ENCODE results near the gene SH3TC2.

The SH3TC2 gene

DNA sequence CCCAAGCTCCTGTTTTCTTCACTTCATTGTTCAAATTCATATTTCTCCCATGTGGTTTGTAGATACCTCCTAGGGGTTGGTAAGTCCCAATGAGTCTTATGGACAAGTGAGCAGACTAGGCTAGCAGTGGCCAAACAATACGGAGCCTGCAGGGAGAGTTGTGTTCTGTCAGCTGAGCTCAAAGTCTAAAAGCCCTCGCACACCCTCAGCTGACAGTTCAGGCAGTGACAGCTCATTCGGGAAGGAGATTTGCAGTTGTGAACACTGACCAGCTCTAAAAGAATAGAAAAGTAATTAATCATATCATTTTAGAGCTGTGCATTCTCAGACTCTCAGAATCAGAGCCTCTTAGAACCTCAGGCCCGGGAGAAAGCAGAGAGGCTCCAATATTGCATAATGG lies 95.1 kb downstream of the SH3TC2 start:
- no peak for DNase-seq

DNA sequence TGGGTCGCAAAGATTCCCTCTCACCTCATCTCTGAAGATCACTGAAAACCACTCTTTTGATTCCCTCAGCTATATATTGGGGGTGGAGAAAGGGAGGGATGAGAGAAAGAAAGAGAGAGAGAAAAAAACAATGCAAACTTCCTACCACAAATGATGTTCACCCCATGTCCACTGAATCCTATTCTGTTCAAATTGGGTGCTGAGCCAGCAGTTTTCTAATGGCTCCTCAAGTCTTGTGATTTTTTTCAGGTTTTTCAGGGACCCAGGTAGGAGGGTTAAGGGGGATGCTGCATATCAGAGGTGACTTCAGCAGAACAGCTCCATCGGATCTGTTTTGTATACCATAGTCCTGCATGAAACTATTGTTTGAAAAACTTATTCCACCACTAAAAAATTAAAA lies 95.9 kb downstream of the SH3TC2 start:
- DNase-seq, result no peak

DNA sequence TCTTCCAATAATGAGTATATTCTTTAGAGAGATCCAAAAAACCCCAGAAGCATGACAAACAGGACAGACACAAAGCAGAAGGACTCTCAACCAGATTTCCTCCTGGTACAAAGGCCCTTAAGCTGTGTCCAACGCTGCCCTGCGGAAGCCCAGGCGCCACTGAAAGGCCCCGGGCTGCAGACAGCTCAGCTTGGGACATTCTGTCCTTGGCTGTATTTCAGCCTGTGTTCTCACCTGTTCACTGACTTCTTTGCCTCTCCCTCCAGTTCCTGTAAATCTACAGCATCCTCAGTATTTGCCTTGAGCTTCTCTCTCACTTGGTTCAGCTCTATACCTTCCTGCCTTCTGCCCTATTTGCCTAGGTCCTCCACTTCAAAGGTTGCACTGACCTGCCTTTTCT lies 96.5 kb downstream of the SH3TC2 start:
- no peak for DNase-seq

DNA sequence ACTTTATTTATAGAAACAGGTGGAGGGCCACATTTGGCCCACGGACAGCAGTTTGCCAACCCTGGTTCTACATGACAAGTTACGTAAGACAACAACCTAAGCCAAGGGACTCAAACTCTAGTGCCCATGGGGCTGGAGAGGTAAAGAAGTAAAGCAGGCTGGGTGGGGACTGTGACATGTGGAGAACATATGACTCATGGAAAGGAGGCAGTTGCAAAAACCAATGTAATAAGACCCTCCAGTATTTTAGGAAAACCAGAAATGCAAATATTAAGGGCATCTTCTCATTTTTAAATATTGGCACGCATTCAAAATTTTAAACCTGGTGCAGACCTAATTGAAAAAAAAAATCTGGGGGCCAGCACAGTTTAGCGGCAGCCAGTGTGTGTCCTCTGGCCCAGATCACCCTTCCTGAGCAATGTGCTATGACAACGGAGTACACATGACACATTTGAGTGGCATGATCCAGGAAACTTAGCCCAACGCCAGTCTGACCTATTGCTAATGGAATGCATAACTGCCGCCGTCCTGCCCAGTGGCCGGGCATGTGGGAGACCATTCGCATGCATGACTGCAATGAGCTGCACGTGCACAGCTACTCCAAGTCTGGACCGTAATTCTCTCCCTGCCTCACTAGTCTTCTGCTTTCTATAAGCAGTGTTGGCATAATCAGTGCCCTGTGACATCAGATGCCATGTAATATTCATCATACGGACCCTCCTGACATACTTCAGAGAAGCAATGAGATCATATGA lies 97.2 kb downstream of the SH3TC2 start:
- no peak for DNase-seq

DNA sequence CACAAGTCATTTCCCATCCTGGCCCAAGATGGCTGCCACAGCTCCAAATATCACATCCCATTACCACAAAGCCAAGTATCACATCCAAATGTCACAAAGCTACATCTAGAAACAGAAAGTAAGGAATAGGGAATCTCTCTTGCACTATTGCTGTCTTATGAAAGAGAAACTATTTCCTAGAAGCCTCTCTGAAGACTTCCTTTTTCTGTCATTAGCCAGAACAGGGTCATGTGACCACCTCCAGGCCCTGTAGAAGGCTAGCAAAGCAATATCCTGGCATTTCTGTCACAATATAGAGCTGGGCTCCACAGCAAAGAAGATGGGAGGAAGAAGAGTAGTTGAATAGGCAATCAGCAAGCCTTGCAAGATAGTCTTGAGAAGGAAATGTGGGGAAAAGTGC lies 99.2 kb downstream of the SH3TC2 start:
- DNase-seq, result no peak

DNA sequence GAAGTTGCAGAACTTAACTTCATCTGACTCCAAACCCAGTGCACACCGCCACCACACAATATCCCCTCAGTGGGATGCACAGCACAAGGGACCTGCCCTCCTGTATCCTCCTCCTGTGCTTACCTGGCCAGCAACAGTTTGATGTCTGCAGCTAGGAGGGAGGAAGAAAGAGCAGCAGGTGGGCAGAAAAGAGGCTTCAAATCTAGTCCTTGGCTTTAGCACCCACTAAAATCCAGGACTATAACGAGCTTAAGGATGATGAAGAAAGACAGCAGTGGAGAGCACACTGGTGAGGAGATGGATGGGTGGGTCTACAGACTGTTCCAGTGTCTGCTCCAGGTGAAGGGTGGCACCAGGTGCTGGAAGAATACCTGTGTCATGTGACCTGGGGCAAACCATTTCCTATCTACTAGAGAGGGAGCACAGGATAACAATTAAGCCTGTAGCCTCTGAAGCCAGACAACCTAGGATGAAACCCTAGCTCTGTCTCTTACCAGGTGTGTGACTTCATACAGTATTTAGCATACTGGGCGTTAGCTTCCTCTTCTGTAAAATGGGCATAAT lies 100.0 kb downstream of the SH3TC2 start:
- DNase-seq, result no peak

DNA sequence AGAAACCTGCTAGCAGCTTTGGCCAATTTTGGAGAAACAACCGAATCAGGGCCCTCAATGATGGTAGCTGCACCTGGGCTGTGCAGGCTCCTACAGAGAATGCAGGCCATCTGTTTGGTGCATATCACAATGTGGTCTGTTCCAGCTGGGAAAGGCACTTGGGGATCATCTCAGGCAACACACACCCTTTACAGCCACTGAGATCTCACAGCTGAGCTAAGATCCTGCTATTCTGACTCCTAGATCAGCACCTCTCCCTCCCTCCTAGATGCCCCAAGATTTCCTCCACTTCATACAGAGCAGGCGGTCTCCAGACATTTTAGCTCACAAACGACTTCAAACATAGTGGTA lies 100.7 kb downstream of the SH3TC2 start:
- no peak for DNase-seq

DNA sequence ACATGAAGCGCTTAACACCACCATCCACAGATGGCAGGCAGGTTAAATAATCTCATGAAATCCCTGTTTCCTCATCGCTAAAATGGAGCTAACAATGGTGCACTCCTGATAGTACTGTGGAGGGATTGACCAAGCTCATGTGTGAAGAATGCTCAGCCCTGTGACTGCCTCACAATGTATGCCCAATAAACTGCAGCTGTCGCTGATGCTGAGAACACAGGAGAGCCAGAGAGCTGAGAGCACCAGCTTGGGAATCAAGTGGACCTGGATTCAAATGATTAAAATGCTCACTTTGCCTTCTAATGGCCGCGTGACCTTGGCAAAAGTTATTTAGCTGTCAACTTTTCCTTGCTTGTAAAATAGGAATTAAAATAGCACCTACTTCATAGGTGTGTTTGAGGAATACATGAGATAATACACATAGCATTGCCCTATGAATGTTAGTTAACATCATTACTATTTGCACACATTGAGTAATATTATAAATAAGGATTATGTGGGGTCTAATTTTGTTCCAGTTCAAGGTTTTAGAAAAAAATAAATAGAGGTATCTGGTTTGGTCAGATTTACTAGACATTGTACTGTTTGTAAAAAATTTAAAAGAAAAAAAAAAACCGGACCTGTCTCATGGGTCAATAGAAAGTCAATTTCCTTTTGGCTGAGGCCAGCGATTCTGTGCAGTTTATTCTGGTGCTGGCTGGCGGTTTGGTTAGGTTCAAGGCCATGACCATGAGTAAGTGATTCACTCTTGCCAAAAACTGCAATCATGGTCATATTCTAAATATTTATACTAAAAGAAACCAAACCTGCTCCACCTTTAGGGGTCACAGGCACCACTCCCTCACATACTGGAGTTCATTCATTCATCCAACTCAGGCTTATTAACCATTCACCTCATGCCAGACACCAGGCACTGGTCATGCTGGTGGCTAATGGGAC lies 101.3 kb downstream of the SH3TC2 start:
- DNase-seq, result no peak

DNA sequence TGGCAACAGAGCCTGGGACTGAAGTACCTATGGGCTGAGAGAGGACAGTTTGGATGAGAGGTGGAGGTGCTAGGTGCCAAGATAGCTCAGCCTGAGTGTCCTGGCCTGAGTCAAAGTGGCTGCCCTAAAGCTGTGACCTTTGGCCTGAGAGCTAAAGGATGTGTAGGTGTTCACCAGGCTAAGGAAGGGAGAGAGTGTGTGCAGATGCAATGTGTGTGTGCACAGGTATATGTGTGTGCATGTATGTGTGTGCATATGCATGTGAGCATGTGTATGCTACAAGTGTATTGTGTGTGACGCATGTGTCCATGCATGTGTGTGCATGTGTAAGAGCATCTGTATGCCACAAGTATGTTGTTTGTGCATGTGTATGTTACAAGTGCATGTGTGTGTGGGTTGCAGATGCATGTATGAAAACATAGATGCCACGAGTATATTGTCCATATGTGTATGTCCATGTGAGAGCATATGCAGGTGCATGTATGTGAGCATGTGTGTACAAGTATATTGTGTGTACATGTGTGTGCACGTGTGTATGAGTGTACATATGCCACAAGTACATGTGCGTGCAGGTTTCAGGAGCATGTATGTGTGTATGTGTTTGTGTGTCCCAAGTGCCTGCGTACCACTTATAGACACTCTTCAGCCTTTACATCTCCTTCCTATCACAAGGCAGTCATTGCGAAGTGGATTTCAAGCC lies 102.6 kb downstream of the SH3TC2 start:
- DNase-seq, result no peak

DNA sequence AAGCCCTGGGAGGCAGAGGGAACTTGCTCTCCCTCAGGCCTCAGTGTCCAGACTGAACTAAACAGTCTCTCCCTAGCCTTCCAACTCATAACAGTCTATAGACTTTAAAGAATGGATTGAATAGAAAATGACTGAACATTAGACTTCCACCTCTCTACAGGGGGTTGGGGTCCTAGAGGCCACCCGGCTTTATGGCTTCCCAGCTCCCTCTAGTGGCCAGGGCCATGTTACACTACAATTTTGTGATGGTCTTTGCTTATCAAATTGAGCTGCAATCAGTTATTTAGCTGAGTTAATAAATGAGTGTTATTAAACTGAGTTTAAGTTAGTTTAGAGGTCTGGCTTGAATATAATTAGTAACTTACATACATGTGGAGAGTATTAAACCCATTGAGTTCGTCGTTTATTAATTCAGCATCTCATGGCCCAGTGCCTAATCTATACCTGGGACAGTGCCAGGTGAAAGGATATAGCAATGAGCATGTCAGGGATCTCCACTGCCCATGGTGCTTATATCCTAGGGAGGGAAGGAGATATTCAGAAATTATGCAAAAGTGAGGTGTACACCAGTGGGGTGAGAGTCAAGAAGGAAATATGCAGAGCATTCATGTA lies 105.2 kb downstream of the SH3TC2 start:
- DNase-seq, result peak; percentile 60

DNA sequence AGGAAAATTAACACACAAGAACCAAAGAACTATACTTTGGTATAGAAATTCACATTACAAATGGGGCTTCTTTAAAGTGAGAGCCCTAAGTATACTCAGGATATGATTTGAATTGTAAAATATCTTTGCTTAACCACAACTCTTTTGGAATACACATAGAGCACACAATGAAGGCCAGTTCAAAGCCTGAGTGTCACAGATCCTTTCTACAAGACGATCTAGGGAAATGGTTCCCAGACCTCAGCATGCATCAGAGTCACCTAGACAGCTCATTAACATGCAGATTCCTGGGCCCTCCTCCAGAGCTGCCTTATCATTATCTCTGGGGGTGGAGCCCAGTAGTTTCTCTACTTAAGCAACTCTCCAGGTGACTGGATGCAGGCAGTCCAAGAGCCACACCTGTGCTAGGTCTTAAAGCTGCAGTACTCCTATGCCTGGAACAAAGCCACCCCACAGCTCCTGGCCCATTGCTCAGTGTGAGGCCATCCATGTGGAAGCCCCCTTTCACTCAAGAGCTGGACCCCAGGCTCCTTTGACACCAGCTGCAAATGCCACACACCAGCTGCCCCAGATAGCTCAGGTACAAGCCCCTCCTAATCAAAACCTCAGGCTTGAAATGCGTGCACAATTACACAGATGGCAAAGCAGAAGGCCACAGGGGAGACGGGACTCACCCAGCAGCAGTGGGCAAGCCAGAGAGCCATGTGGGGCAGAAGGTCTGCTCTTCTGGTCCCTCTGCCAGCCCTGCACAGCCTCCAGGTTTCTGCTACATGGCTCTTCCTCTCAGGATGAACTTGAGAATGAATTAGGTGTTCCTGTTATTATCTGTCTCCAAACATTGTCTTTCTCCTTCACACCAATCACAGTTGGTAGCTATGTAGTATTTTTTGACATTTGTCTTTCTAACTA lies 106.1 kb downstream of the SH3TC2 start:
- no peak for DNase-seq
